ENCODE data around the gene SCARB1.

DNA sequence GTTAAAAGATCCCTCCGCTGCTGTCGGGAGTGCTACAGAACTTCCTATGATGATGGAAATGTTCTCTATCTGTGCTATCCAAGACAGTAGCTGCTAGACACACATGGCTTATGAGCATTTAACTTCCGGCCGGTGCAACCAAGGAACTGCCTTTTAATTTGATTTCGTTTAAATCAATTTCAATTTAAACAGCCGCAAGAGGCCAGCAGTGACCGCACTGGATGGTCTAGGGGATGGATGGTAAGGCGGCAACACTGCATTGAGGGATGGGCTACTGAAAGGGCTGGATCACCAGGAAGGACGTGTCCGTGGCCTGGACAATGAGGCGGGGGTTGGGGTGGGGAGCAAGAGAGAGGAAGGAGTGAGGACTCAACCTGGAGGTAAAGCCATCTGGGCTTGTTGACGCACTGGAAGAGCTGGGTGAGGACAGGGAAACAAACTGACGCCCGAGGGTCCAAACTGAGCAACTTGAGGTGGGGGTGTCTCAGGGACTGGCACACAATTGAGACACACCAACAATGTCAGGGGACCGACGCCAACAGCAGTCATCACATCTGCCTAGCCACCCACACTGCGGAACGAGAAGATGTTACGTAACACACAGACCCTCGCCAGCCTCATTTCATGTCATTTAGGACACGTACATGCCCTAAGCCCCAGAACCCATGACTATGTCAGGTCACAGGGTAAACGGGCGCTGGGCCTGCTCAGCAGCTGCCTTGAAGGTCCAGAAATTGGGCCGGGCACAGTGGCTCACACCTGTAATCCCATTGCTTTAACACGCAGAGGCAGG lies 57.6 kb downstream of the SCARB1 start:
- TF ChIP-seq, protein P1, sequence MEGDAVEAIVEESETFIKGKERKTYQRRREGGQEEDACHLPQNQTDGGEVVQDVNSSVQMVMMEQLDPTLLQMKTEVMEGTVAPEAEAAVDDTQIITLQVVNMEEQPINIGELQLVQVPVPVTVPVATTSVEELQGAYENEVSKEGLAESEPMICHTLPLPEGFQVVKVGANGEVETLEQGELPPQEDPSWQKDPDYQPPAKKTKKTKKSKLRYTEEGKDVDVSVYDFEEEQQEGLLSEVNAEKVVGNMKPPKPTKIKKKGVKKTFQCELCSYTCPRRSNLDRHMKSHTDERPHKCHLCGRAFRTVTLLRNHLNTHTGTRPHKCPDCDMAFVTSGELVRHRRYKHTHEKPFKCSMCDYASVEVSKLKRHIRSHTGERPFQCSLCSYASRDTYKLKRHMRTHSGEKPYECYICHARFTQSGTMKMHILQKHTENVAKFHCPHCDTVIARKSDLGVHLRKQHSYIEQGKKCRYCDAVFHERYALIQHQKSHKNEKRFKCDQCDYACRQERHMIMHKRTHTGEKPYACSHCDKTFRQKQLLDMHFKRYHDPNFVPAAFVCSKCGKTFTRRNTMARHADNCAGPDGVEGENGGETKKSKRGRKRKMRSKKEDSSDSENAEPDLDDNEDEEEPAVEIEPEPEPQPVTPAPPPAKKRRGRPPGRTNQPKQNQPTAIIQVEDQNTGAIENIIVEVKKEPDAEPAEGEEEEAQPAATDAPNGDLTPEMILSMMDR (IDR thresholded peaks at IDR 0.05): no peak
- no peak for TF ChIP-seq POLR2A (IDR thresholded peaks at IDR 0.05)
